Activated naive CD4-positive, alpha-beta T cell treated with anti-CD3 and anti-CD28 coated beads, Interleukin-2, amount 50 U/mL, for 24 hours (primary cell): ENCODE measurements around the gene SNX30.

Experiments
- H3K27ac Mint-ChIP-seq: one replicate; pipeline ENCODE4 v1.8.0; 2021; ENCODE audit warnings: mild to moderate bottlenecking, mixed read lengths
- H3K27me3 Mint-ChIP-seq: one replicate; pipeline ENCODE4 v1.8.0; 2021; ENCODE audit warnings: mixed read lengths
- H3K36me3 Mint-ChIP-seq: one replicate; pipeline ENCODE4 v1.8.0; 2021; ENCODE audit warnings: mixed read lengths
- H3K4me1 Mint-ChIP-seq: one replicate; pipeline ENCODE4 v1.8.0; 2021; ENCODE audit warnings: mixed read lengths
- H3K4me3 Mint-ChIP-seq: one replicate; pipeline ENCODE4 v1.8.0; 2021; ENCODE audit warnings: mild to moderate bottlenecking, mixed read lengths
- H3K9me3 Mint-ChIP-seq: one replicate; pipeline ENCODE4 v1.8.0; 2021; ENCODE audit warnings: mixed read lengths

The SNX30 gene

GRCh38 chr9:112914524-112914923 is 164.0 kb downstream of the SNX30 start:
- peaks cover 5% of the 10 kb centered on the region for H3K27me3 Mint-ChIP-seq

GRCh38 chr9:112917047-112917986 is 166.8 kb downstream of the SNX30 start:
- Mint-ChIP-seq H3K36me3 (no peaks in the 10 kb centered on the region), H3K4me1 (no peaks in the 10 kb centered on the region), H3K27me3 (peaks cover 7% of the 10 kb centered on the region), H3K4me3 (no peak overlapping the region), H3K9me3 (peaks cover 4% of the 10 kb centered on the region), H3K27ac (no peak overlapping the region)

More at GRCh38 chr9:112914524-112914923, 164.0 kb downstream of the SNX30 start:
- no peak overlapping the region for H3K27ac Mint-ChIP-seq
- peaks cover 4% of the 10 kb centered on the region for H3K9me3 Mint-ChIP-seq
- H3K4me3 Mint-ChIP-seq: no peak overlapping the region
- no peaks in the 10 kb centered on the region for H3K4me1 Mint-ChIP-seq
- H3K36me3 Mint-ChIP-seq: no peaks in the 10 kb centered on the region

- Mint-ChIP-seq H3K9me3 (peaks cover 4% of the 10 kb centered on the region), H3K27me3 (peaks cover 8% of the 10 kb centered on the region), H3K4me3 (no peak overlapping the region), H3K27ac (no peak overlapping the region), H3K36me3 (no peaks in the 10 kb centered on the region), H3K4me1 (no peaks in the 10 kb centered on the region)
These were observed 167.4 kb downstream of the SNX30 start for GRCh38 chr9:112917987-112918362.

- Mint-ChIP-seq H3K4me3 (no peak overlapping the region), H3K27ac (no peak overlapping the region), H3K4me1 (no peaks in the 10 kb centered on the region), H3K27me3 (peaks cover 17% of the 10 kb centered on the region), H3K36me3 (no peaks in the 10 kb centered on the region), H3K9me3 (peaks cover under 1% of the 10 kb centered on the region)
These were observed 171.0 kb downstream of the SNX30 start for GRCh38 chr9:112921549-112921948.
